Liver (tissue), 9 donors: Measurements from ENCODE around the gene HNRNPL. TPM values are rescaled to one million over a fixed set of nuclear protein-coding genes. Genes with fewer than 3 reads are reported as not detected.
A peak's percentile ranks its signal among the peaks of the same experiment; 100 is the strongest.

Experiments
- DNase-seq: peaks from one replicate; pipeline ENCODE4 v3.0.0-alpha.2; 2017; ENCODE audit warnings: low spot score
- H3K27ac ChIP-seq, 2 donors: one replicate each; pipeline ENCODE4 v1.7.0; 2013; ENCODE audit warnings: inconsistent platforms in 2 of 2, low read length in 2 of 2, control low read depth in 1 of 2, low read depth in 1 of 2, mild to moderate bottlenecking in 1 of 2
- H3K27me3 ChIP-seq, 4 donors: one replicate each; pipeline versions ENCODE4 v1.6.1 to v1.7.0; 2013; ENCODE audit warnings: low read length in 3 of 4, inconsistent platforms in 1 of 4, mild to moderate bottlenecking in 1 of 4, moderate library complexity in 1 of 4; ENCODE audit not compliant: control insufficient read depth in 4 of 4, insufficient read depth in 4 of 4
- H3K36me3 ChIP-seq, 4 donors: one replicate each; pipeline versions ENCODE4 v1.6.1 to v1.7.0; 2013; ENCODE audit warnings: low read length in 3 of 4, mild to moderate bottlenecking in 3 of 4, low read depth in 1 of 4, moderate library complexity in 1 of 4; ENCODE audit not compliant: control insufficient read depth in 4 of 4, insufficient read depth in 3 of 4
- H3K4me1 ChIP-seq, 4 donors: one replicate each; pipeline versions ENCODE4 v1.6.1 to v1.7.0; 2013; ENCODE audit warnings: low read length in 3 of 4, mild to moderate bottlenecking in 3 of 4, moderate library complexity in 1 of 4; ENCODE audit not compliant: control insufficient read depth in 4 of 4, insufficient read depth in 4 of 4
- H3K4me3 ChIP-seq, 3 donors: one replicate each; pipeline versions ENCODE4 v1.6.1 to v1.7.0; 2013; ENCODE audit warnings: low read length in 3 of 3, control low read depth in 1 of 3, low read depth in 1 of 3, mild to moderate bottlenecking in 1 of 3
- H3K9ac ChIP-seq, 2 donors: one replicate each; pipeline ENCODE4 v1.7.0; 2013; ENCODE audit warnings: low read length in 2 of 2, mild to moderate bottlenecking in 2 of 2, moderate library complexity in 2 of 2, control low read depth in 1 of 2, low read depth in 1 of 2
- H3K9me3 ChIP-seq, 4 donors: one replicate each; pipeline versions ENCODE4 v1.6.1 to v1.7.0; 2013; ENCODE audit warnings: low read length in 3 of 4; ENCODE audit not compliant: control insufficient read depth in 4 of 4
- CTCF ChIP-seq: fragments of 150-350 bp; IDR thresholded peaks from 2 replicates; pipeline ENCODE4 v1.5.1; 2017; ENCODE audit warnings: improper control_type of control experiment, low read depth, low read length; ENCODE audit not compliant: missing input control
- EGR1 ChIP-seq, 2 donors: IDR thresholded peaks; 2 replicates each; pipeline ENCODE4 v1.6.1; 2016 to 2018; ENCODE audit warnings: antibody characterized with exemption in 2 of 2, low read depth in 2 of 2
- FOXA1 ChIP-seq: IDR thresholded peaks from 2 replicates; pipeline ENCODE4 v1.6.1; 2016; ENCODE audit warnings: antibody characterized with exemption
- FOXA2 ChIP-seq: IDR thresholded peaks from 2 replicates; pipeline ENCODE4 v1.6.1; 2016; ENCODE audit warnings: antibody characterized with exemption
- HNF4A ChIP-seq, 2 donors: conservative IDR thresholded peaks; 2 replicates each; pipeline ENCODE4 v1.6.1; 2016; ENCODE audit warnings: antibody characterized with exemption in 2 of 2, mild to moderate bottlenecking in 2 of 2
- HNF4G ChIP-seq: IDR thresholded peaks from 2 replicates; pipeline ENCODE4 v1.6.1; 2016; ENCODE audit warnings: antibody characterized with exemption
- JUND ChIP-seq, 2 donors: IDR thresholded peaks; 2 replicates each; pipeline ENCODE4 v1.6.1; 2016; ENCODE audit warnings: antibody characterized with exemption in 2 of 2
- MAX ChIP-seq: IDR thresholded peaks from 2 replicates; pipeline ENCODE4 v1.6.1; 2016; ENCODE audit warnings: antibody characterized with exemption
- RAD21 ChIP-seq, 2 donors: IDR thresholded peaks; 2 replicates each; pipeline ENCODE4 v1.6.1; 2016; ENCODE audit warnings: antibody characterized with exemption in 2 of 2, mild to moderate bottlenecking in 2 of 2
- REST ChIP-seq: IDR thresholded peaks from 2 replicates; pipeline ENCODE4 v1.6.1; 2016; ENCODE audit warnings: antibody characterized with exemption, mild to moderate bottlenecking
- RXRA ChIP-seq, 2 donors: IDR thresholded peaks; 2 replicates each; pipeline ENCODE4 v1.6.1; 2017 to 2018; ENCODE audit warnings: antibody characterized with exemption in 2 of 2, mild to moderate bottlenecking in 1 of 2
- SP1 ChIP-seq: IDR thresholded peaks from 2 replicates; pipeline ENCODE4 v1.6.1; 2018; ENCODE audit warnings: antibody characterized with exemption, mild to moderate bottlenecking
- TAF1 ChIP-seq: conservative IDR thresholded peaks from 2 replicates; pipeline ENCODE4 v1.6.1; 2016; ENCODE audit warnings: antibody characterized with exemption, mild to moderate bottlenecking
- YY1 ChIP-seq: IDR thresholded peaks from 2 replicates; pipeline ENCODE4 v1.6.1; 2016; ENCODE audit warnings: antibody characterized with exemption, mild to moderate bottlenecking
- ZBTB33 ChIP-seq: IDR thresholded peaks from 2 replicates; pipeline ENCODE4 v1.6.1; 2016; ENCODE audit warnings: antibody characterized with exemption
- WGBS: extraction: QIAGEN DNeasy Blood & Tissue Kit; methylation state at CpG from one replicate; pipeline ENCODE4 v1.1.7; 2013; 5-methylcytosine and 5-hydroxymethylcytosine counted together
- polyA plus RNA-seq, 2 donors: library from polyadenylated mRNA; stranded (reverse) in 1 of 2; unstranded in 1 of 2; fragments of 200-250 nt in 1 of 2; fragments of >200 nt in 1 of 2; fragmentation: Nextera tagmentation in 1 of 2; extraction: Ambion mirVana in 1 of 2; gene quantifications; one replicate each; pipeline versions ENCODE4 v1.2.1 to v1.2.3, GENCODE V29; 2013 to 2015
- total RNA-seq, 2 donors: library from RNA; depleted of rRNA; stranded (reverse); fragments of >200 nt; gene quantifications; one replicate each; pipeline ENCODE4 v1.2.3, GENCODE V29; 2014
- donor health status: healthy.
- donor health status: healthy.
- donor health status: healthy.
- donor health status: healthy.
- donor health status: healthy.

Gene HNRNPL
- total and polyA plus RNA-seq, 4 donors: 50.4 to 166 (median 95.6) TPM

GRCh38 chr19:38812009-38812840, 37.6 kb downstream of the HNRNPL start:
- Histone ChIP-seq H3K27me3 (no peaks in the 10 kb centered on the region), H3K9me3 (no peaks in the 10 kb centered on the region), H3K9ac (no peak overlapping the region), H3K4me1 (peaks cover 4 to 18% (median 13%) of the 10 kb centered on the region in 4 donors), H3K27ac (peak overlapping the region; percentile 47 to 76), H3K36me3 (peaks cover 9 to 23% (median 13%) of the 10 kb centered on the region in 4 donors), H3K4me3 (peak overlapping the region in 1 of 3 donors; percentile 15)
- WGBS: 78% methylated on average over 18 of the region's 18 CpGs
- DNase-seq: no peak
- no peak for TF ChIP-seq MAX
- TF ChIP-seq SP1: no peak
- TF ChIP-seq ZBTB33: no peak
- TF ChIP-seq CTCF: no peak
- TF ChIP-seq HNF4A (conservative IDR thresholded peaks at IDR 0.05): no peak
- TF ChIP-seq YY1: no peak
- no peak for TF ChIP-seq FOXA1
- no peak for TF ChIP-seq RXRA (IDR thresholded peaks at IDR 0.05)
- no peak for TF ChIP-seq HNF4G
- TF ChIP-seq EGR1 (IDR thresholded peaks at IDR 0.05; ENCODE audit: low read depth in 2 of 2): no peak
- TF ChIP-seq JUND (IDR thresholded peaks at IDR 0.05): no peak
- no peak for TF ChIP-seq REST
- TF ChIP-seq FOXA2: no peak
- TF ChIP-seq RAD21 (IDR thresholded peaks at IDR 0.05): no peak
- TF ChIP-seq TAF1: no peak
